Measurements from ENCODE around the gene ACTL10.

- TF ChIP-seq CTCF (IDR thresholded peaks at IDR 0.05; ENCODE audit: insufficient read depth, low read depth, low read length) (no peak), EZH2 (IDR thresholded peaks at IDR 0.05; ENCODE audit: insufficient read depth, low read length) (no peak)
These were observed 19.6 kb downstream of the ACTL10 start, which contains the start of gene E2F1 for GRCh38 chr20:33686100-33686983.

Measured in astrocyte (in vitro differentiated cells and primary cell).